ENCODE measurements around the gene C2orf80.

C2orf80 gene

GRCh38 chr2:208130712-208131110, 59.1 kb downstream of the C2orf80 start:
- Histone ChIP-seq H3F3A (ENCODE audit: control insufficient read depth, insufficient read depth) (no peaks in the 10 kb centered on the region), H3K4me1 (ENCODE audit: control insufficient read depth, low read length) (no peaks in the 10 kb centered on the region), H3K4me3 (ENCODE audit: low read length) (no peak overlapping the region), H3K9me2 (replicated peaks; ENCODE audit: control insufficient read depth, low read length) (no peaks in the 10 kb centered on the region), H3K4me2 (ENCODE audit: low read length) (no peak overlapping the region), H3K27me3 (ENCODE audit: control insufficient read depth, low read length) (no peaks in the 10 kb centered on the region), H3K9me3 (ENCODE audit: control insufficient read depth, insufficient read depth, low read length) (no peaks in the 10 kb centered on the region), H3K36me3 (ENCODE audit: control insufficient read depth, low read length) (no peaks in the 10 kb centered on the region), H4K20me1 (ENCODE audit: control insufficient read depth, insufficient read depth, low read depth, low read length) (no peaks in the 10 kb centered on the region), H3K79me2 (ENCODE audit: control insufficient read depth, low read length) (no peaks in the 10 kb centered on the region), H3K27ac (ENCODE audit: low read depth, low read length) (no peak overlapping the region)
- TF ChIP-seq EZH2phosphoT487 (IDR thresholded peaks at IDR 0.05; ENCODE audit: borderline replicate concordance, low read length) = no peak
- TF ChIP-seq, protein P1, sequence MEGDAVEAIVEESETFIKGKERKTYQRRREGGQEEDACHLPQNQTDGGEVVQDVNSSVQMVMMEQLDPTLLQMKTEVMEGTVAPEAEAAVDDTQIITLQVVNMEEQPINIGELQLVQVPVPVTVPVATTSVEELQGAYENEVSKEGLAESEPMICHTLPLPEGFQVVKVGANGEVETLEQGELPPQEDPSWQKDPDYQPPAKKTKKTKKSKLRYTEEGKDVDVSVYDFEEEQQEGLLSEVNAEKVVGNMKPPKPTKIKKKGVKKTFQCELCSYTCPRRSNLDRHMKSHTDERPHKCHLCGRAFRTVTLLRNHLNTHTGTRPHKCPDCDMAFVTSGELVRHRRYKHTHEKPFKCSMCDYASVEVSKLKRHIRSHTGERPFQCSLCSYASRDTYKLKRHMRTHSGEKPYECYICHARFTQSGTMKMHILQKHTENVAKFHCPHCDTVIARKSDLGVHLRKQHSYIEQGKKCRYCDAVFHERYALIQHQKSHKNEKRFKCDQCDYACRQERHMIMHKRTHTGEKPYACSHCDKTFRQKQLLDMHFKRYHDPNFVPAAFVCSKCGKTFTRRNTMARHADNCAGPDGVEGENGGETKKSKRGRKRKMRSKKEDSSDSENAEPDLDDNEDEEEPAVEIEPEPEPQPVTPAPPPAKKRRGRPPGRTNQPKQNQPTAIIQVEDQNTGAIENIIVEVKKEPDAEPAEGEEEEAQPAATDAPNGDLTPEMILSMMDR (IDR thresholded peaks at IDR 0.05; ENCODE audit: low read depth, low read length, poor library complexity, severe bottlenecking) = no peak

DNA sequence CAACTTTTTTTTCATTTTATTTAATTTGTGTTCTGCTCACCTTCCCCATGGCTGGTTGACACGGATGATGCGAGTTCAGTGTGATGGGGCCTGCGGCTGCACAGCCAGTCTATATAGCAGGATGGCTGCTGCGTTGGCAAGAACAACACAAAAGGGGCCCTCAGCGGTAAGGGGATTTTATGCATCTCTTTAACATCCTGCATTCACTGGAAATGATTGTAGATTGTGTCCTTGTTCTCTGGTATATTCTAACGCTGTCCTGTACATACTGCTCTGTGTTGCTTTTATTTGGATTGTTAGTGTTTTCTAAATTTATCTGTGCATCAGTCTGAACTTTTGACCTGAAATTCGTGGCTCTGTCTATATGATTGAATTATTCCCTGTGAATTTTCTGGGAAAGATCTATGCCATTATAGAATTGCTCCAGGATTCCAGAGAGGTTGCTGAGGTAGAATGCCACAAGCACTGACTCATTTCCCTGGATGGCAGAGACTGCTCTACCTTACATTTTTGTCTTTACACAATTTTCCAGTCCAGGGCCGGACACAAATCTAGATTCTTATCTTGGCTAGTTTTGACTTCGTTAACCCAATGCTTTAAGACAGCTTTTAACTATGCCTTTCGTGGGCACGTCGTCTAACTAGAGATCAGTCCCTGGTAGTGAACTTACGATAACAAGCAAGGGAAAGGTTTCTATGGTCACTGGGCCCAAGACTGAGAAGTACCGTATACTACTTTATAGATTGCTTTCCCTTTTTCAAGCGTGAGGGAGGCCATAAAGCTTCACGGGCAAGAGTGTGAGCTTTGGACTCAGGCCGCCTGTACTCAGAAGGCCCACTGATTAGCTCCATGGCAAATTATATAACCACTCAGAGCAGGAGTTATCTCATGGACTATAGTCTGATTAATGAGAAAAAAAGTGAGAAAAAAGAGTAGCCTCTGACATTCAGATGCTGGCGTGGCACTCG, 59.8 kb downstream of the C2orf80 start, which contains the start of gene CRYGC:
CRYGC (minus strand) TSS at position 85 of the 968 bp plus-strand sequence; CDS start at position 49, 36 bp downstream.
- Histone ChIP-seq H3K27ac (ENCODE audit: low read depth, low read length) (no peak within 1 kb of the TSS), H4K20me1 (ENCODE audit: control insufficient read depth, insufficient read depth, low read depth, low read length) (no peaks in the 10 kb centered on the region), H3K9me2 (replicated peaks; ENCODE audit: control insufficient read depth, low read length) (no peaks in the 10 kb centered on the region), H3K27me3 (ENCODE audit: control insufficient read depth, low read length) (peaks cover 3% of the 10 kb centered on the region), H3K79me2 (ENCODE audit: control insufficient read depth, low read length) (no peaks in the 10 kb centered on the region), H3K9me3 (ENCODE audit: control insufficient read depth, insufficient read depth, low read length) (no peaks in the 10 kb centered on the region), H3K36me3 (ENCODE audit: control insufficient read depth, low read length) (no peaks in the 10 kb centered on the region), H3F3A (ENCODE audit: control insufficient read depth, insufficient read depth) (no peaks in the 10 kb centered on the region), H3K4me3 (ENCODE audit: low read length) (no peak within 1 kb of the TSS), H3K4me2 (ENCODE audit: low read length) (no peak within 1 kb of the TSS), H3K4me1 (ENCODE audit: control insufficient read depth, low read length) (no peaks in the 10 kb centered on the region)
- TF ChIP-seq, protein P1 (IDR thresholded peaks at IDR 0.05; ENCODE audit: low read depth, low read length, poor library complexity, severe bottlenecking) = no peak
- no peak for TF ChIP-seq EZH2phosphoT487 (IDR thresholded peaks at IDR 0.05; ENCODE audit: borderline replicate concordance, low read length)

GRCh38 chr2:208128136-208128535, 61.7 kb downstream of the C2orf80 start:
- Histone ChIP-seq H3K4me1 (ENCODE audit: control insufficient read depth, low read length) (no peaks in the 10 kb centered on the region), H3K36me3 (ENCODE audit: control insufficient read depth, low read length) (no peaks in the 10 kb centered on the region)

More at GRCh38 chr2:208128136-208128535, 61.7 kb downstream of the C2orf80 start:
- Histone ChIP-seq H4K20me1 (ENCODE audit: control insufficient read depth, insufficient read depth, low read depth, low read length) (no peaks in the 10 kb centered on the region), H3K4me3 (ENCODE audit: low read length) (no peak overlapping the region), H3K79me2 (ENCODE audit: control insufficient read depth, low read length) (no peaks in the 10 kb centered on the region), H3F3A (ENCODE audit: control insufficient read depth, insufficient read depth) (no peaks in the 10 kb centered on the region), H3K4me2 (ENCODE audit: low read length) (no peak overlapping the region), H3K9me3 (ENCODE audit: control insufficient read depth, insufficient read depth, low read length) (no peaks in the 10 kb centered on the region), H3K9me2 (replicated peaks; ENCODE audit: control insufficient read depth, low read length) (no peaks in the 10 kb centered on the region), H3K27ac (ENCODE audit: low read depth, low read length) (no peak overlapping the region), H3K27me3 (ENCODE audit: control insufficient read depth, low read length) (peaks cover 13% of the 10 kb centered on the region)
- TF ChIP-seq EZH2phosphoT487 (IDR thresholded peaks at IDR 0.05; ENCODE audit: borderline replicate concordance, low read length) = no peak
- TF ChIP-seq, protein P1 (IDR thresholded peaks at IDR 0.05; ENCODE audit: low read depth, low read length, poor library complexity, severe bottlenecking) = no peak
